Measurements from ENCODE around the gene ABTB1.
"Not testable (repeated sequence)": the region's sequence is repeated elsewhere in the genome, so short reads cannot be mapped to it uniquely, and the experiment has no call there.

The ABTB1 gene

DNA sequence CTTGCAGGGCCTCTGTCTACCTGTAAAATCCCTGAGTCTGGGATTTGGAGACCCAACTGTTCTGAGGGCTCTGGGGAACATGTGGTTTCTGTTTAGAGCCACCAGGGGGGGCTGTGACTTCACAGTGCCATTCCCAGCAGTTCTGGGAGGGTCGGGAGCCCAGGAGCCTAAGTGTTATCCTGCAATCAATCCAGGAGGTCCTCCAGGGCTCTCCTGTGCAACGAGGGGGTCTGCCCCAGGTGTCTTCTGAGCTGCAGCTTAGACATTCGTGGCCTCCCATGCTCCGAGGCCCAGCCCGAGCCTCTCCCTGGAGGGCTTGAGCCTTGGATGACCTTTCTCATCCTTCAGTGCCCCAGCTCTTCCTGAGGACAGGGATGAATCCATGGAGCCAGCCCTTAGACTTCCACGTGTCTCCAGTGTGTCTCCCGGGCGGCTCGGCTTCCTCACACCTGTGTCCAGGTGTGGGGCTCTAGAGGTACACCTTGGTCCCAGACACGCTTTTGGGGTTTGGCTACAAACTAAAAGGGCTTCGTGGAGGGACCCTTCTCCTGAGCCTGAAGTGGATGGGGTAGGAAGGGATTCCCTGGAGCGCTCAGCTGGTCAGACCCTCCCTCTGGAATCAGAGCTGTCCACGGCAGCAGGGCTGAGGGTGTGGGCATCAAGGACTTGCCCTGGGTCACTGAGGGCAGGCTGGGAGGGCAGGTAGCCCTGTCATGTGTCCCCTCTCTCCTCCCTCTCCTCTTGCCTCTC lies 20.3 kb upstream of the ABTB1 start:
- Histone ChIP-seq H3K27me3 (no peaks in the 10 kb centered on the region), H3K9me3 (no peaks in the 10 kb centered on the region), H3K4me3 (ENCODE audit: low read depth in 1 of 2, low read length in 1 of 2) (no peak overlapping the region), H3K36me3 (no peaks in the 10 kb centered on the region), H3K4me1 (ENCODE audit: control insufficient read depth in 1 of 2, insufficient read depth in 1 of 2, low read depth in 1 of 2, low read length in 1 of 2) (no peaks in the 10 kb centered on the region), H3K27ac (no peak overlapping the region)
- TF ChIP-seq, protein P1, sequence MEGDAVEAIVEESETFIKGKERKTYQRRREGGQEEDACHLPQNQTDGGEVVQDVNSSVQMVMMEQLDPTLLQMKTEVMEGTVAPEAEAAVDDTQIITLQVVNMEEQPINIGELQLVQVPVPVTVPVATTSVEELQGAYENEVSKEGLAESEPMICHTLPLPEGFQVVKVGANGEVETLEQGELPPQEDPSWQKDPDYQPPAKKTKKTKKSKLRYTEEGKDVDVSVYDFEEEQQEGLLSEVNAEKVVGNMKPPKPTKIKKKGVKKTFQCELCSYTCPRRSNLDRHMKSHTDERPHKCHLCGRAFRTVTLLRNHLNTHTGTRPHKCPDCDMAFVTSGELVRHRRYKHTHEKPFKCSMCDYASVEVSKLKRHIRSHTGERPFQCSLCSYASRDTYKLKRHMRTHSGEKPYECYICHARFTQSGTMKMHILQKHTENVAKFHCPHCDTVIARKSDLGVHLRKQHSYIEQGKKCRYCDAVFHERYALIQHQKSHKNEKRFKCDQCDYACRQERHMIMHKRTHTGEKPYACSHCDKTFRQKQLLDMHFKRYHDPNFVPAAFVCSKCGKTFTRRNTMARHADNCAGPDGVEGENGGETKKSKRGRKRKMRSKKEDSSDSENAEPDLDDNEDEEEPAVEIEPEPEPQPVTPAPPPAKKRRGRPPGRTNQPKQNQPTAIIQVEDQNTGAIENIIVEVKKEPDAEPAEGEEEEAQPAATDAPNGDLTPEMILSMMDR (IDR thresholded peaks at IDR 0.05), result peak; percentile 90

- Histone ChIP-seq H3K27ac (no peak overlapping the region), H3K27me3 (no peaks in the 10 kb centered on the region), H3K36me3 (no peaks in the 10 kb centered on the region), H3K4me1 (ENCODE audit: control insufficient read depth in 1 of 2, insufficient read depth in 1 of 2, low read depth in 1 of 2, low read length in 1 of 2) (no peaks in the 10 kb centered on the region), H3K9me3 (no peaks in the 10 kb centered on the region), H3K4me3 (ENCODE audit: low read depth in 1 of 2, low read length in 1 of 2) (no peak overlapping the region)
- TF ChIP-seq, protein P1 (IDR thresholded peaks at IDR 0.05), result no peak
Observed at GRCh38 chr3:127654374-127654773, 18.4 kb upstream of the ABTB1 start.

GRCh38 chr3:127654993-127655392 lies 17.8 kb upstream of the ABTB1 start:
- not testable (repeated sequence) for H3K27me3 ChIP-seq; H3K9me3 ChIP-seq; H3K27ac ChIP-seq; H3K4me1 ChIP-seq (ENCODE audit: control insufficient read depth in 1 of 2, insufficient read depth in 1 of 2, low read depth in 1 of 2, low read length in 1 of 2); H3K36me3 ChIP-seq; H3K4me3 ChIP-seq (ENCODE audit: low read depth in 1 of 2, low read length in 1 of 2)

- TF ChIP-seq, protein P1 (IDR thresholded peaks at IDR 0.05), result no peak
- Histone ChIP-seq H3K27ac (no peak overlapping the region), H3K4me3 (ENCODE audit: low read depth in 1 of 2, low read length in 1 of 2) (no peak overlapping the region), H3K4me1 (ENCODE audit: control insufficient read depth in 1 of 2, insufficient read depth in 1 of 2, low read depth in 1 of 2, low read length in 1 of 2) (no peaks in the 10 kb centered on the region), H3K36me3 (no peaks in the 10 kb centered on the region), H3K27me3 (no peaks in the 10 kb centered on the region), H3K9me3 (no peaks in the 10 kb centered on the region)
Observed at GRCh38 chr3:127655641-127656040, 17.1 kb upstream of the ABTB1 start.

DNA sequence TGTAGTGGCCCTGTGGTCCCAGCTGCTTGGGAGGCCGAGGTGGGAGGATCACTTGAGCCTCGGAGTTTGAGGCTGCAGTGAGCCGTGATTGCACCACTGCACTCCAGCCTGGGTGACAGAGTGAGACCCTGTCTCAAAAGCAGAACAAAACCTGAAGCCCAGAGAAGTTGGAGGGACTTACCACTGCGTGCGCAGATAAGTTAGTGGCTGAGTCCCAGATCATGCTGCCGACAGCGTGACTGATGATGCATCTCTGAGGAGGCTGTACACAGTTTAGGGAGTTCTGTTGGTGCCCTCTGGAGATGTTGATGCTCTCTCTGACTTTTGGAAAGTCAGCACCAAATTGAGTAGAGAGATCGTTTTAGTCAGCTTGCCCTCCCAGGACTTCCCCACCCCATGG lies 15.8 kb upstream of the ABTB1 start:
- TF ChIP-seq, protein P1 (IDR thresholded peaks at IDR 0.05), result no peak
- Histone ChIP-seq H3K4me3 (ENCODE audit: low read depth in 1 of 2, low read length in 1 of 2) (no peak overlapping the region), H3K4me1 (ENCODE audit: control insufficient read depth in 1 of 2, insufficient read depth in 1 of 2, low read depth in 1 of 2, low read length in 1 of 2) (no peaks in the 10 kb centered on the region), H3K27me3 (no peaks in the 10 kb centered on the region), H3K9me3 (no peaks in the 10 kb centered on the region), H3K36me3 (no peaks in the 10 kb centered on the region), H3K27ac (no peak overlapping the region)

GRCh38 chr3:127658234-127658633 lies 14.5 kb upstream of the ABTB1 start:
- no peak overlapping the region for H3K4me3 ChIP-seq (ENCODE audit: low read depth in 1 of 2, low read length in 1 of 2)
- no peak overlapping the region for H3K27ac ChIP-seq
- no peaks in the 10 kb centered on the region for H3K9me3 ChIP-seq
- no peaks in the 10 kb centered on the region for H3K36me3 ChIP-seq
- no peaks in the 10 kb centered on the region for H3K4me1 ChIP-seq (ENCODE audit: control insufficient read depth in 1 of 2, insufficient read depth in 1 of 2, low read depth in 1 of 2, low read length in 1 of 2)
- H3K27me3 ChIP-seq, result no peaks in the 10 kb centered on the region
- TF ChIP-seq, protein P1 (IDR thresholded peaks at IDR 0.05), result no peak
